GM13977 (cell line): ENCODE data around the gene AKAP13.
"Not testable (repeated sequence)": the region's sequence is repeated elsewhere in the genome, so short reads cannot be mapped to it uniquely, and the experiment has no call there.

Source experiments
- DNase-seq: peaks from one replicate; pipeline ENCODE4 v3.0.0; 2012; ENCODE audit warnings: low spot score
- CTCF ChIP-seq: IDR thresholded peaks from 2 replicates; pipeline ENCODE4 v1.5.1; 2012; ENCODE audit warnings: mild to moderate bottlenecking, control low read depth; ENCODE audit not compliant: insufficient read depth; ENCODE audit errors: extremely low read depth, missing control alignments
- in situ Hi-C: fragments of 300-500 bp; cut with MboI; formaldehyde crosslinking; loops from one replicate; pipeline ENCODE4 v1.12.0; 2022; ENCODE audit warnings: low sequenced_read_pairs, low pct_unique_long_range_greater_than_20kb, mixed read lengths, inconsistent platforms; ENCODE audit not compliant: unreplicated experiment

AKAP13 gene

GRCh38 chr15:85335193-85335942 lies 45.0 kb upstream of the AKAP13 start:
- in situ Hi-C loops, result loop anchor here (10.0 kb wide), 1 partner anchor 69 kb away; no protein-coding TSS in a partner anchor
- no peak for DNase-seq
- TF ChIP-seq CTCF, result no peak

GRCh38 chr15:85336880-85337279 lies 43.5 kb upstream of the AKAP13 start:
- DNase-seq, result no peak
- no peak for TF ChIP-seq CTCF
- in situ Hi-C loops, result loop anchor here (10.0 kb wide), 1 partner anchor 68 kb away; no protein-coding TSS in a partner anchor

- in situ Hi-C loops, result loop anchor here (10.0 kb wide), 1 partner anchor 67 kb away; no protein-coding TSS in a partner anchor
- TF ChIP-seq CTCF, result no peak
- no peak for DNase-seq
These were observed 42.9 kb upstream of the AKAP13 start for GRCh38 chr15:85337425-85338074.

GRCh38 chr15:85340321-85340665 lies 40.1 kb upstream of the AKAP13 start:
- in situ Hi-C loops, result no loop called here
- TF ChIP-seq CTCF, result no peak
- DNase-seq, result no peak

GRCh38 chr15:85340852-85341251 lies 39.6 kb upstream of the AKAP13 start:
- in situ Hi-C loops, result no loop called here
- no peak for TF ChIP-seq CTCF
- no peak for DNase-seq

GRCh38 chr15:85342163-85342562 lies 38.2 kb upstream of the AKAP13 start:
- DNase-seq, in situ Hi-C loops: not testable (repeated sequence)

GRCh38 chr15:85343443-85343842 lies 37.0 kb upstream of the AKAP13 start:
- in situ Hi-C loops, DNase-seq: not testable (repeated sequence)

GRCh38 chr15:85344241-85344640 lies 36.2 kb upstream of the AKAP13 start:
- DNase-seq, in situ Hi-C loops: not testable (repeated sequence)

- in situ Hi-C loops, DNase-seq: not testable (repeated sequence)
These were observed 35.7 kb upstream of the AKAP13 start for GRCh38 chr15:85344653-85345114.

GRCh38 chr15:85345196-85345918 lies 35.0 kb upstream of the AKAP13 start:
- not testable (repeated sequence) for DNase-seq

GRCh38 chr15:85346462-85347084 lies 33.8 kb upstream of the AKAP13 start:
- in situ Hi-C loops, DNase-seq: not testable (repeated sequence)

More at GRCh38 chr15:85345196-85345918, 35.0 kb upstream of the AKAP13 start:
- in situ Hi-C loops, result not testable (repeated sequence)
